ENCODE measurements around the gene LRRC8D.

LRRC8D gene

GRCh38 chr1:89907727-89908212 lies 86.9 kb downstream of the LRRC8D start:
- DNase-seq (ENCODE audit: extremely low read depth, insufficient read length) = no peak
- H3K27me3 ChIP-seq (replicated peaks; ENCODE audit: control insufficient read depth, insufficient read depth, low read length) = no peaks in the 10 kb centered on the region
- TF ChIP-seq, protein P1, sequence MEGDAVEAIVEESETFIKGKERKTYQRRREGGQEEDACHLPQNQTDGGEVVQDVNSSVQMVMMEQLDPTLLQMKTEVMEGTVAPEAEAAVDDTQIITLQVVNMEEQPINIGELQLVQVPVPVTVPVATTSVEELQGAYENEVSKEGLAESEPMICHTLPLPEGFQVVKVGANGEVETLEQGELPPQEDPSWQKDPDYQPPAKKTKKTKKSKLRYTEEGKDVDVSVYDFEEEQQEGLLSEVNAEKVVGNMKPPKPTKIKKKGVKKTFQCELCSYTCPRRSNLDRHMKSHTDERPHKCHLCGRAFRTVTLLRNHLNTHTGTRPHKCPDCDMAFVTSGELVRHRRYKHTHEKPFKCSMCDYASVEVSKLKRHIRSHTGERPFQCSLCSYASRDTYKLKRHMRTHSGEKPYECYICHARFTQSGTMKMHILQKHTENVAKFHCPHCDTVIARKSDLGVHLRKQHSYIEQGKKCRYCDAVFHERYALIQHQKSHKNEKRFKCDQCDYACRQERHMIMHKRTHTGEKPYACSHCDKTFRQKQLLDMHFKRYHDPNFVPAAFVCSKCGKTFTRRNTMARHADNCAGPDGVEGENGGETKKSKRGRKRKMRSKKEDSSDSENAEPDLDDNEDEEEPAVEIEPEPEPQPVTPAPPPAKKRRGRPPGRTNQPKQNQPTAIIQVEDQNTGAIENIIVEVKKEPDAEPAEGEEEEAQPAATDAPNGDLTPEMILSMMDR (IDR thresholded peaks at IDR 0.05; ENCODE audit: insufficient read depth, low read length, poor library complexity, severe bottlenecking) = no peak
- no peak overlapping the region for H3K4me3 ChIP-seq (replicated peaks; ENCODE audit: low read depth, low read length)
- H3K36me3 ChIP-seq (ENCODE audit: control insufficient read depth, insufficient read depth, low read length) = no peaks in the 10 kb centered on the region; the same call in 1 of the 2 replicates

- H3K4me3 ChIP-seq (replicated peaks; ENCODE audit: low read depth, low read length) = no peak overlapping the region
- TF ChIP-seq, protein P1 (IDR thresholded peaks at IDR 0.05; ENCODE audit: insufficient read depth, low read length, poor library complexity, severe bottlenecking) = no peak
- no peaks in the 10 kb centered on the region; the same call in 1 of the 2 replicates for H3K36me3 ChIP-seq (ENCODE audit: control insufficient read depth, insufficient read depth, low read length)
- DNase-seq (ENCODE audit: extremely low read depth, insufficient read length) = no peak
- H3K27me3 ChIP-seq (replicated peaks; ENCODE audit: control insufficient read depth, insufficient read depth, low read length) = no peaks in the 10 kb centered on the region
Measured at GRCh38 chr1:89908273-89908671, 87.4 kb downstream of the LRRC8D start.

DNA sequence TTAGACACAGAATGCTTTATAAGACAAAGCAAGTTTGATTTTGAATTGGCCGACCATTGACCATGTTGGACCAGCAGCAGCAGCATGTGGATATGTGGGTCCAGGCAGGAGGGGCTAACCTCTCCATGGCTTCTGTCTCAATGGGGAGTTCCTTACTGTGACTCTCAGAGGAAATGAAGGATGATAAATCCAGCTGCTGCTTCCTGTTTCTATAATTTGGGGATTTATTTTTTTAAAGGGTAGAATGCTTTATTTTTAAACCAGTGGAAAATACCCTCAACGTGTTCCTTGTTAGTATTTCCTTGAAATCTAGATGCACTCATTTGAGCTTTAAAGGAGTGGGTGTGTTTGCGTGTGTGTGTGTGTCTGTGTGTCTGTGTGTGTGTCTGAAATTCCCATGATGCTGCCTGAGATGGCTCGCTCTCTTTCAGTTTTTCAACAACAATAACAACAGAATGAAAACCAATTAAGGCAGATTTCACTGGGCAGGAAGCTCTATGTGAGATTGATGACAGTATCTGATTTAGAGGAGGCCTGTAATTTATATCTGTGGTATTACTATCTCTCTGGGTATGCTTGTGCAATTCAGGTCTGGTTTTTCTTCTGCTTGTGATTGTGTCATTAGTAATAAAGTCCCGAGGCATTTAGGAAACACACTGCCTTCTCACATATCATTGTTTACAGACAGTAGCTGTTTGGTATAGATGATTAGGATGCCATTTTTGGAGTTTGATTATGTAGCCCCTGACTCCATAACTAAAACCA lies 88.0 kb downstream of the LRRC8D start:
- peak; percentile 12 for DNase-seq (ENCODE audit: extremely low read depth, insufficient read length)
- no peak overlapping the region for H3K4me3 ChIP-seq (replicated peaks; ENCODE audit: low read depth, low read length)
- H3K27me3 ChIP-seq (replicated peaks; ENCODE audit: control insufficient read depth, insufficient read depth, low read length) = no peaks in the 10 kb centered on the region
- TF ChIP-seq, protein P1 (IDR thresholded peaks at IDR 0.05; ENCODE audit: insufficient read depth, low read length, poor library complexity, severe bottlenecking) = no peak
- no peaks in the 10 kb centered on the region; the same call in 1 of the 2 replicates for H3K36me3 ChIP-seq (ENCODE audit: control insufficient read depth, insufficient read depth, low read length)

DNA sequence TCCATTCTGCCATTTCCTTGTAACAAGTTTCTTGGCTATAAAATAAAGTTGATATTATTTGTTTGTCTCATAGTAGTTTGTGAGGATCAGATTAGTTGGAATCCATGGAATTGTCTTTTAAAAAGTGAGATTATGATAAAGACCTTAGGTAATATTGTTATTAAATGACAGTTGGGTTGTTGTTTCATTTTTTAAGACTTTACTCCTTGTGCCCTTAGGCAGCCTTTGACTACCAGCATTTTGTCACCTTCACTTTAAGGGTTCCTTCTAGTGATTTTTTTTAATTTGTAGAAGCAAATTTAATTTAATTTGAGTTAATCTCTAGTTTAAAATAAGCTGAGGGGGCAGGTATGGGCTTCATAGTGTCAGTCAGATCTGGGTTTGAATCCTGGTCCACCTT lies 89.4 kb downstream of the LRRC8D start:
- DNase-seq (ENCODE audit: extremely low read depth, insufficient read length) = no peak
- H3K27me3 ChIP-seq (replicated peaks; ENCODE audit: control insufficient read depth, insufficient read depth, low read length) = no peaks in the 10 kb centered on the region
- H3K36me3 ChIP-seq (ENCODE audit: control insufficient read depth, insufficient read depth, low read length) = no peaks in the 10 kb centered on the region; the same call in 1 of the 2 replicates
- no peak overlapping the region for H3K4me3 ChIP-seq (replicated peaks; ENCODE audit: low read depth, low read length)
- TF ChIP-seq, protein P1 (IDR thresholded peaks at IDR 0.05; ENCODE audit: insufficient read depth, low read length, poor library complexity, severe bottlenecking) = no peak

DNA sequence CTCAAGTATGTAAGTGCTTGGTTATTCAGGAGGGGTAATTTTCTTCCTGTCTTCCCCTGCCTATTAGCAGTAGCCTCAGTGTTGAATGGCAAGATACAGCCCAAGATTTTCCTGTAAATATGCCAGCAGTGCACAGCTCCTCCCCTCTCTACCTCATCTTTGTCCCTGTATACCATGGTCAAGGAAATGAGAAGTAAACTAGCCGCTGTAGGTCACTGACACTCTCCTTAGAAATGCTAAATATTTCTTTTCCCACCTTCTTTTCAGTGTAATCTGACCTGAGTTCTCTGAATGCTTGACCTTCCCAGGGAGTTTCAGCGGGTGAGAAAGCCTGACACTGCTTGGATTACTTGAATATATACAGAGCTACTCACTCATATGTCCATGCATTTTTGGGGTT lies 89.9 kb downstream of the LRRC8D start:
- no peak for DNase-seq (ENCODE audit: extremely low read depth, insufficient read length)
- no peaks in the 10 kb centered on the region for H3K27me3 ChIP-seq (replicated peaks; ENCODE audit: control insufficient read depth, insufficient read depth, low read length)
- TF ChIP-seq, protein P1 (IDR thresholded peaks at IDR 0.05; ENCODE audit: insufficient read depth, low read length, poor library complexity, severe bottlenecking) = no peak
- no peaks in the 10 kb centered on the region; the same call in 1 of the 2 replicates for H3K36me3 ChIP-seq (ENCODE audit: control insufficient read depth, insufficient read depth, low read length)
- no peak overlapping the region for H3K4me3 ChIP-seq (replicated peaks; ENCODE audit: low read depth, low read length)
